WTC11 (cell line): ENCODE data around the gene CEP350. TPM values are rescaled to one million over a fixed set of nuclear protein-coding genes. Genes with fewer than 3 reads are reported as not detected.

Experiments
- ATAC-seq: fragments of 200-7000 bp; cut with Tn5 transposase; 2 replicates; pipeline ENCODE4 v1.10.0; 2021; ENCODE audit warnings: mild to moderate bottlenecking, moderate library complexity
- CTCF ChIA-PET: fragments of 300-600 bp; sonication (Branson Sonifier 250); formaldehyde crosslinking; loops from one replicate; lab custom pipeline; 2021; ENCODE audit warnings: antibody characterized with exemption; lab: Charles Lee
- POLR2A ChIA-PET: fragments of 350-600 bp; sonication (Branson Sonifier 250); formaldehyde crosslinking; loops from one replicate; lab custom pipeline; 2021; ENCODE audit warnings: antibody characterized with exemption; lab: Charles Lee
- DNase-seq: peaks from one replicate; pipeline ENCODE4 v3.0.0; 2021; ENCODE audit warnings: low spot score
- H3K27ac Mint-ChIP-seq: 2 replicates; pipeline ENCODE4 v1.8.0; 2021; ENCODE audit warnings: mixed read lengths
- H3K27me3 Mint-ChIP-seq: 2 replicates; pipeline ENCODE4 v1.8.0; 2021; ENCODE audit warnings: low read depth, mild to moderate bottlenecking, moderate library complexity, mixed read lengths
- H3K36me3 Mint-ChIP-seq: 2 replicates; pipeline ENCODE4 v1.8.0; 2021; ENCODE audit warnings: mixed read lengths
- H3K4me1 Mint-ChIP-seq: 2 replicates; pipeline ENCODE4 v1.8.0; 2022; ENCODE audit warnings: mixed read lengths
- H3K4me3 Mint-ChIP-seq: 2 replicates; pipeline ENCODE4 v1.8.0; 2021; ENCODE audit warnings: mild to moderate bottlenecking, moderate library complexity, mixed read lengths
- H3K9me3 Mint-ChIP-seq: 2 replicates; pipeline ENCODE4 v1.8.0; 2021; ENCODE audit warnings: mixed read lengths
- CTCF ChIP-seq: fragments of 200-600 bp; IDR thresholded peaks from 2 replicates; pipeline ENCODE4 v1.8.0; 2022; ENCODE audit warnings: antibody characterized with exemption
- E2F4 ChIP-seq: sonication (generic); formaldehyde crosslinking; IDR thresholded peaks from 2 replicates; pipeline ENCODE4 v1.8.1; 2022; ENCODE audit warnings: low read depth, mild to moderate bottlenecking, moderate library complexity, missing genetic modification reagents, borderline replicate concordance
- ELF4 ChIP-seq: sonication (generic); formaldehyde crosslinking; IDR thresholded peaks from 2 replicates; pipeline ENCODE4 v1.8.1; 2022; ENCODE audit warnings: low read depth, mild to moderate bottlenecking, moderate library complexity, missing genetic modification reagents
- JAZF1 ChIP-seq: fragments of 250-450 bp; sonication (Bioruptor Pico); IDR thresholded peaks from 2 replicates; pipeline ENCODE4 v1.9.0; 2021; ENCODE audit warnings: moderate library complexity, mild to moderate bottlenecking, inconsistent platforms
- JUN ChIP-seq: sonication (generic); formaldehyde crosslinking; IDR thresholded peaks from 2 replicates; pipeline ENCODE4 v1.8.0; 2023; ENCODE audit warnings: mild to moderate bottlenecking, missing genetic modification reagents
- KAT7 ChIP-seq: sonication (generic); formaldehyde crosslinking; IDR thresholded peaks from 2 replicates; pipeline ENCODE4 v1.8.1; 2023; ENCODE audit warnings: missing genetic modification reagents, mild to moderate bottlenecking, borderline replicate concordance
- NR2C2 ChIP-seq: sonication (generic); formaldehyde crosslinking; IDR thresholded peaks from 2 replicates; pipeline ENCODE4 v1.8.0; 2022; ENCODE audit warnings: mild to moderate bottlenecking, missing genetic modification reagents
- NR3C1 ChIP-seq: sonication (generic); formaldehyde crosslinking; conservative IDR thresholded peaks from 2 replicates; pipeline ENCODE4 v1.8.1; 2023; ENCODE audit warnings: low read depth, mild to moderate bottlenecking, missing genetic modification reagents
- RELA ChIP-seq: sonication (generic); formaldehyde crosslinking; IDR thresholded peaks from 2 replicates; pipeline ENCODE4 v1.8.1; 2022; ENCODE audit warnings: missing genetic modification reagents, mild to moderate bottlenecking, borderline replicate concordance
- TP53 ChIP-seq: sonication (generic); formaldehyde crosslinking; IDR thresholded peaks from 2 replicates; pipeline ENCODE4 v1.8.1; 2023; ENCODE audit warnings: mild to moderate bottlenecking, missing genetic modification reagents
- USF1 ChIP-seq: sonication (generic); formaldehyde crosslinking; IDR thresholded peaks from 2 replicates; pipeline ENCODE4 v1.8.0; 2022; ENCODE audit warnings: mild to moderate bottlenecking, missing genetic modification reagents
- ZNF121 ChIP-seq: sonication (generic); formaldehyde crosslinking; IDR thresholded peaks from 2 replicates; pipeline ENCODE4 v1.8.0; 2023; ENCODE audit warnings: missing genetic modification reagents
- ZNF416 ChIP-seq: fragments of 250-450 bp; sonication (Bioruptor Pico); IDR thresholded peaks from 2 replicates; pipeline ENCODE4 v1.9.0; 2021; ENCODE audit warnings: mild to moderate bottlenecking, inconsistent platforms
- ZNF671 ChIP-seq: fragments of 250-450 bp; sonication (Bioruptor Pico); IDR thresholded peaks from 2 replicates; pipeline ENCODE4 v1.8.0; 2021; ENCODE audit warnings: mild to moderate bottlenecking
- total RNA-seq: library from RNA; stranded (reverse); gene quantifications from 3 replicates; pipeline ENCODE4 v1.2.3, GENCODE V29; 2021
- TF ChIP-seq, protein P1 (sequence below): sonication (generic); formaldehyde crosslinking; IDR thresholded peaks from 2 replicates; pipeline ENCODE4 v1.8.0; 2022; ENCODE audit warnings: missing genetic modification reagents
- TF ChIP-seq, protein P2 (sequence below): fragments of 250-450 bp; sonication (Bioruptor Pico); IDR thresholded peaks from 2 replicates; pipeline ENCODE4 v1.9.0; 2021; ENCODE audit warnings: mild to moderate bottlenecking
- TF ChIP-seq, protein P3 (sequence below): fragments of 250-450 bp; sonication (Bioruptor Pico); IDR thresholded peaks from 2 replicates; pipeline ENCODE4 v1.9.0; 2021; ENCODE audit warnings: mild to moderate bottlenecking
- TF ChIP-seq, protein P4 (sequence below): sonication (generic); formaldehyde crosslinking; IDR thresholded peaks from 2 replicates; pipeline ENCODE4 v1.8.0; 2022; ENCODE audit warnings: mild to moderate bottlenecking, missing genetic modification reagents

The CEP350 gene
- total RNA-seq, 1 experiment from 2014 or later = 34.2 TPM

- ChIA-PET CTCF (interaction anchor here (0.7 kb wide), 1 partner anchor 188 kb away, joined by 3 read pairs; no protein-coding TSS in a partner anchor), POLR2A (no interaction called here)
- DNase-seq (no peak), ATAC-seq (no peak)
- no peak overlapping the region for H3K27ac Mint-ChIP-seq
- no peaks in the 10 kb centered on the region for H3K4me1 Mint-ChIP-seq
- H3K36me3 Mint-ChIP-seq = peaks cover 20% of the 10 kb centered on the region
- no peaks in the 10 kb centered on the region for H3K27me3 Mint-ChIP-seq
- TF ChIP-seq ZNF121 (no peak), NR2C2 (CRISPR knock-in tag) (no peak), ZNF671 (CRISPR knock-in tag) (no peak), JAZF1 (CRISPR knock-in tag) (no peak), TP53 (no peak), RELA (CRISPR knock-in tag) (no peak), JUN (no peak), ELF4 (CRISPR knock-in tag) (no peak), ZNF416 (CRISPR knock-in tag) (no peak)
- no peak overlapping the region for H3K4me3 Mint-ChIP-seq
- H3K9me3 Mint-ChIP-seq = 0 out of 2 replicates have a peak, but pooled peaks cover 6% of the 10 kb centered on the region
These were observed 42.8 kb upstream of the CEP350 start for GRCh38 chr1:179911812-179912211.

DNA sequence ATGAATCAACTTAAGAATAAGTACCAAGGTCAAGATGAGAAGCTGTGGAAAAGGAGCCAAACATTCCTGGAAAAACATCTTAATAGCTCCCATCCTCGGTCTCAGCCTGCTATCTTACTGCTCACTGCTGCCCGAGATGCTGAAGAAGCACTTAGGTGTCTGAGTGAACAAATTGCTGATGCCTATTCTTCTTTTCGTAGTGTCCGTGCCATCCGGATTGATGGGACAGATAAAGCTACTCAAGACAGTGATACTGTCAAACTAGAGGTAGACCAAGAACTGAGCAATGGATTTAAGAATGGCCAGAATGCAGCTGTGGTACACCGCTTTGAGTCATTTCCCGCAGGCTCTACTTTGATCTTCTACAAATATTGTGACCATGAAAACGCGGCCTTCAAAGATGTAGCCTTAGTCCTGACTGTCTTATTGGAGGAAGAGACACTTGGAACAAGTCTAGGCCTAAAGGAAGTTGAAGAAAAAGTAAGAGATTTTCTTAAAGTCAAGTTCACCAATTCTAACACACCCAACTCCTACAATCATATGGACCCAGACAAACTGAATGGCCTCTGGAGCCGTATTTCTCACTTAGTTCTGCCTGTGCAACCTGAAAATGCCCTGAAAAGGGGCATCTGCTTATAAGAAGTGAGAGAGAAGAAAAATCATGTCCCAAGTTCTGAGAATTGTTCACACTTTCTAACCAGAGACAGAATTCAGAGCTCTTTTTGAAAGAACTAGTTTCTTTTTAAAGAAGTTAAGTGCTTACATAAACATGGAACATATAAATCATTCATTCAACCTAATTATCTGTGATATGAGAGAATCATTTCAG, 36.8 kb upstream of the CEP350 start:
- ChIA-PET CTCF (no interaction called here), POLR2A (no interaction called here)
- Mint-ChIP-seq H3K4me3 (no peak overlapping the region), H3K4me1 (peaks cover 21% of the 10 kb centered on the region), H3K36me3 (peaks cover 24% of the 10 kb centered on the region), H3K27ac (no peak overlapping the region), H3K27me3 (no peaks in the 10 kb centered on the region), H3K9me3 (no peaks in the 10 kb centered on the region)
- no peak for DNase-seq
- no peak for ATAC-seq
- TF ChIP-seq, protein P1, sequence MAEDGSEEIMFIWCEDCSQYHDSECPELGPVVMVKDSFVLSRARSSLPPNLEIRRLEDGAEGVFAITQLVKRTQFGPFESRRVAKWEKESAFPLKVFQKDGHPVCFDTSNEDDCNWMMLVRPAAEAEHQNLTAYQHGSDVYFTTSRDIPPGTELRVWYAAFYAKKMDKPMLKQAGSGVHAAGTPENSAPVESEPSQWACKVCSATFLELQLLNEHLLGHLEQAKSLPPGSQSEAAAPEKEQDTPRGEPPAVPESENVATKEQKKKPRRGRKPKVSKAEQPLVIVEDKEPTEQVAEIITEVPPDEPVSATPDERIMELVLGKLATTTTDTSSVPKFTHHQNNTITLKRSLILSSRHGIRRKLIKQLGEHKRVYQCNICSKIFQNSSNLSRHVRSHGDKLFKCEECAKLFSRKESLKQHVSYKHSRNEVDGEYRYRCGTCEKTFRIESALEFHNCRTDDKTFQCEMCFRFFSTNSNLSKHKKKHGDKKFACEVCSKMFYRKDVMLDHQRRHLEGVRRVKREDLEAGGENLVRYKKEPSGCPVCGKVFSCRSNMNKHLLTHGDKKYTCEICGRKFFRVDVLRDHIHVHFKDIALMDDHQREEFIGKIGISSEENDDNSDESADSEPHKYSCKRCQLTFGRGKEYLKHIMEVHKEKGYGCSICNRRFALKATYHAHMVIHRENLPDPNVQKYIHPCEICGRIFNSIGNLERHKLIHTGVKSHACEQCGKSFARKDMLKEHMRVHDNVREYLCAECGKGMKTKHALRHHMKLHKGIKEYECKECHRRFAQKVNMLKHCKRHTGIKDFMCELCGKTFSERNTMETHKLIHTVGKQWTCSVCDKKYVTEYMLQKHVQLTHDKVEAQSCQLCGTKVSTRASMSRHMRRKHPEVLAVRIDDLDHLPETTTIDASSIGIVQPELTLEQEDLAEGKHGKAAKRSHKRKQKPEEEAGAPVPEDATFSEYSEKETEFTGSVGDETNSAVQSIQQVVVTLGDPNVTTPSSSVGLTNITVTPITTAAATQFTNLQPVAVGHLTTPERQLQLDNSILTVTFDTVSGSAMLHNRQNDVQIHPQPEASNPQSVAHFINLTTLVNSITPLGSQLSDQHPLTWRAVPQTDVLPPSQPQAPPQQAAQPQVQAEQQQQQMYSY (CRISPR knock-in tag) = no peak
- TF ChIP-seq, protein P2, sequence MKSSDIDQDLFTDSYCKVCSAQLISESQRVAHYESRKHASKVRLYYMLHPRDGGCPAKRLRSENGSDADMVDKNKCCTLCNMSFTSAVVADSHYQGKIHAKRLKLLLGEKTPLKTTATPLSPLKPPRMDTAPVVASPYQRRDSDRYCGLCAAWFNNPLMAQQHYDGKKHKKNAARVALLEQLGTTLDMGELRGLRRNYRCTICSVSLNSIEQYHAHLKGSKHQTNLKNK (CRISPR knock-in tag) = no peak
- TF ChIP-seq NR3C1 (CRISPR knock-in tag) (no peak), CTCF (no peak), USF1 (CRISPR knock-in tag) (no peak), KAT7 (no peak), JUN (no peak), E2F4 (CRISPR knock-in tag) (no peak)
- TF ChIP-seq, protein P3, sequence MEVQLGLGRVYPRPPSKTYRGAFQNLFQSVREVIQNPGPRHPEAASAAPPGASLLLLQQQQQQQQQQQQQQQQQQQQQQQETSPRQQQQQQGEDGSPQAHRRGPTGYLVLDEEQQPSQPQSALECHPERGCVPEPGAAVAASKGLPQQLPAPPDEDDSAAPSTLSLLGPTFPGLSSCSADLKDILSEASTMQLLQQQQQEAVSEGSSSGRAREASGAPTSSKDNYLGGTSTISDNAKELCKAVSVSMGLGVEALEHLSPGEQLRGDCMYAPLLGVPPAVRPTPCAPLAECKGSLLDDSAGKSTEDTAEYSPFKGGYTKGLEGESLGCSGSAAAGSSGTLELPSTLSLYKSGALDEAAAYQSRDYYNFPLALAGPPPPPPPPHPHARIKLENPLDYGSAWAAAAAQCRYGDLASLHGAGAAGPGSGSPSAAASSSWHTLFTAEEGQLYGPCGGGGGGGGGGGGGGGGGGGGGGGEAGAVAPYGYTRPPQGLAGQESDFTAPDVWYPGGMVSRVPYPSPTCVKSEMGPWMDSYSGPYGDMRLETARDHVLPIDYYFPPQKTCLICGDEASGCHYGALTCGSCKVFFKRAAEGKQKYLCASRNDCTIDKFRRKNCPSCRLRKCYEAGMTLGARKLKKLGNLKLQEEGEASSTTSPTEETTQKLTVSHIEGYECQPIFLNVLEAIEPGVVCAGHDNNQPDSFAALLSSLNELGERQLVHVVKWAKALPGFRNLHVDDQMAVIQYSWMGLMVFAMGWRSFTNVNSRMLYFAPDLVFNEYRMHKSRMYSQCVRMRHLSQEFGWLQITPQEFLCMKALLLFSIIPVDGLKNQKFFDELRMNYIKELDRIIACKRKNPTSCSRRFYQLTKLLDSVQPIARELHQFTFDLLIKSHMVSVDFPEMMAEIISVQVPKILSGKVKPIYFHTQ (CRISPR knock-in tag) = no peak
- TF ChIP-seq, protein P4, sequence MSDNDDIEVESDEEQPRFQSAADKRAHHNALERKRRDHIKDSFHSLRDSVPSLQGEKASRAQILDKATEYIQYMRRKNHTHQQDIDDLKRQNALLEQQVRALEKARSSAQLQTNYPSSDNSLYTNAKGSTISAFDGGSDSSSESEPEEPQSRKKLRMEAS (CRISPR knock-in tag) = no peak
